Pons (tissue), 1 donor: ENCODE data around the gene SLC38A4.
"Not testable (repeated sequence)": the region's sequence is repeated elsewhere in the genome, so short reads cannot be mapped to it uniquely, and the experiment has no call there.

Source experiments
- DNase-seq: peaks from one replicate; pipeline ENCODE4 v3.0.0-alpha.2; 2016; ENCODE audit warnings: low spot score

Gene SLC38A4, protein sequence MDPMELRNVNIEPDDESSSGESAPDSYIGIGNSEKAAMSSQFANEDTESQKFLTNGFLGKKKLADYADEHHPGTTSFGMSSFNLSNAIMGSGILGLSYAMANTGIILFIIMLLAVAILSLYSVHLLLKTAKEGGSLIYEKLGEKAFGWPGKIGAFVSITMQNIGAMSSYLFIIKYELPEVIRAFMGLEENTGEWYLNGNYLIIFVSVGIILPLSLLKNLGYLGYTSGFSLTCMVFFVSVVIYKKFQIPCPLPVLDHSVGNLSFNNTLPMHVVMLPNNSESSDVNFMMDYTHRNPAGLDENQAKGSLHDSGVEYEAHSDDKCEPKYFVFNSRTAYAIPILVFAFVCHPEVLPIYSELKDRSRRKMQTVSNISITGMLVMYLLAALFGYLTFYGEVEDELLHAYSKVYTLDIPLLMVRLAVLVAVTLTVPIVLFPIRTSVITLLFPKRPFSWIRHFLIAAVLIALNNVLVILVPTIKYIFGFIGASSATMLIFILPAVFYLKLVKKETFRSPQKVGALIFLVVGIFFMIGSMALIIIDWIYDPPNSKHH

DNA sequence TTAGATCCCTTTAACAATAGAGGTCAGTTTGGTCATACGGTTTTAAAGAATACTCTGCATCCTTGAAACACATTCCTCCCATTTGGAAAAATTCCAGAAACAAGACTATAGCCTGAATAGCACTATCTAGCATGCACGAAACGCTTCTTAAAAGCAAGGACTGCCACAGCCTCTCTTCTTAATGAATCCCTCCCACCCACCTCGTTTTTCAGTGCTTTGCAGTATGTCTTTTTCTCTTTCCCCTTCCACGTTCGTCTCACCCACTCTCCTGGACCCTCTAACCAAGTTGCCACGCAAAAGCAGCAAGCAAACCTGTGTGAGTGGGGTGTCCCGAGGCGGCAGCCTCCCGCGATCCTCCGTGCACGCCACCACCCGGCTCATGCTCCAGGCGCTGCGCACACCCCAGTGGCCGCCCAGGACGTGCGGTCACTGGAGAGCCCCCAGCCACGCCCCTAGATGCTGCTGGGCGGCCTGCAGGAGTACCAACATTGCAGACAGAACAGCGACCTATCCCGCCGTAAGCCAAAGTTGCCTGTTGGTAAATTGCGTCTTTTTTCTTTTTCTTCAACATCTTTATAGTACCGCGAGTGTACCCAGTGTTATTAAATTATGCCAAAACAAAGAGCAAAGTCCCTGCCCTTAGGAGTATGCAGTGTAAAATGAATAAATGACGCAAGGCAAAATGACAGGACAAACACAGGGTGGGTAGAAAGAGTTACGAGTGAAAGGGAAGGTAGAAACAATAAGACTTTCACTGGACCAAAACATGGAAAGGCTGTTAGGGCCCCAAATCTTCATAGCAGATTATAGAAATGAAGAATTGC lies at the start of gene SLC38A4:
Gene SLC38A4 (minus strand): TSS at position 407 of the 824 bp plus-strand sequence. CDS start 32,926 bp downstream, outside the sequence.
- DNase-seq = no peak

- no peak for DNase-seq
Measured at GRCh38 chr12:46875095-46875494, 49.3 kb upstream of the SLC38A4 start.

DNA sequence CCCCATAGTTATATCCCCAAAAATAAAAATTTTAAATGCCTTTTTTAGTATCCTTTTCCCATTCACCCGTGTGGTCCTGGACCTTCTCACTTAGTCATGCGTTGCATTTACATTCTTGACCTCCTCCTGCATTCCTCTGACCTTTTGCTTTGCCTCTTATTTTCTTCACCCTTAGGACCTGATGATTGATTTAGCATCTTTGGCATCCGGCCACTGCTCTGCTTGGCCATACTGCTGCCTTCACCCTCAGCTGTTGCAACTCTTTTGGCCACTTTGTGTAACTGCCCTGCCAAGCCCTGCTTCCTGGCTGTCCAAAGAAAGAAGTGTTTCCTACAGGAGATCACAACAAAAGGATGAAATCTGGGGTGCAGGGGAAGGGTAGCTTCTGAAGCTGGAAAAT lies 48.8 kb upstream of the SLC38A4 start:
- DNase-seq = no peak

GRCh38 chr12:46872135-46872534 lies 46.3 kb upstream of the SLC38A4 start:
- DNase-seq = no peak

GRCh38 chr12:46865311-46865710 lies 39.5 kb upstream of the SLC38A4 start:
- DNase-seq = no peak

DNA sequence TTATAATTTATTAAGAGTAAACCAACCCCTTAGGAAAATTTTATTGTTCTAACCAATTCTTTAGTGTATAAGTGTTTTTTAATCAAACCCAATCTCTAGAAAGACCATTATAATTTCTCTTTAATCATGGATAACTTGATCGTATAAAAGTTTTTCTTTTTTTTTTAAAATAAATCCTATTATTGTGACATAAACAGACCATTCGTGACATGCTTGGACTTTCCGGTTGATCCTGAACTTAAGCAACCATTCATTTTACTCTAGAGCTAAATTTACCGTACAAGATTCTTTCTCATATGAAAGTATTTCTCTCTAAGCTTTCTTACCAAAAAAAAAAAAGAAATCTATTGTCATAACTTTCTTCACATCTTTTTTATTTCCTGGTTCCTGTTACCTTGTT lies 32.6 kb upstream of the SLC38A4 start:
- no peak for DNase-seq

- DNase-seq = no peak
Measured at GRCh38 chr12:46857486-46857885, 31.7 kb upstream of the SLC38A4 start.

DNA sequence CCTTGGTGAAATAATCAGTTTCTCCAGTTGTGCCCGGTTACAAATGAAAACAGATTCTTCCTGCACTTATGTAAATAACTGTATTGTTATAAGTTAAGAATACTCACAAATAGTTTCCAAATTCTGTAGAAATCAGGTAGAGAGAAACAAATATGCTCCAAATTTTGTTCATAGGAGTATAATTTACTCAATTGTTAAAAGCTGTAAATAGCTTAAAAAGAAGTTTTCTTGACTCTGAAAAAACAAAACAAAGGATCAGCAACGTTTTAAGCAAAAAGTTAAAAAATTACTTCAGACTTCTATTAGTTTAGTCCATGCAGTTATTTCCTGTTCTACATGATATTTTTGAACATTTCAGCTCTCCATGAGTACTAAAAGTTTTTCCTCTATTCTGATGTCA lies 30.0 kb upstream of the SLC38A4 start:
- DNase-seq = no peak

DNA sequence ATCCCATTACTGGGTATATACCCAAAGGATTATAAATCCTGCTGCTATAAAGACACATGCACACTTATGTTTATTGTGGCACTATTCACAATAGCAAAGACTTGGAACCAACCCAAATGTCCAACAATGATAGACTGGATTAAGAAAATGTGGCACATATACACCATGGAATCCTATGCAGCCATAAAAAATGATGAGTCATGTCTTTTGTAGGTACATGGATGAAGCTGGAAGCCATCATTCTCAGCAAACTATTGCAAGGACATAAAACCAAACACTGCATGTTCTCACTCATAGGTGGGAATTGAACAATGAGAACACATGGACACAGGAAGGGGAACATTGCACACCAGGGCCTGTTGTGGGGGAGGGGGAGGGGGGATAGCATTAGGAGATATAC lies 28.4 kb upstream of the SLC38A4 start:
- not testable (repeated sequence) for DNase-seq

GRCh38 chr12:46848792-46849191 lies 23.0 kb upstream of the SLC38A4 start:
- not testable (repeated sequence) for DNase-seq

DNA sequence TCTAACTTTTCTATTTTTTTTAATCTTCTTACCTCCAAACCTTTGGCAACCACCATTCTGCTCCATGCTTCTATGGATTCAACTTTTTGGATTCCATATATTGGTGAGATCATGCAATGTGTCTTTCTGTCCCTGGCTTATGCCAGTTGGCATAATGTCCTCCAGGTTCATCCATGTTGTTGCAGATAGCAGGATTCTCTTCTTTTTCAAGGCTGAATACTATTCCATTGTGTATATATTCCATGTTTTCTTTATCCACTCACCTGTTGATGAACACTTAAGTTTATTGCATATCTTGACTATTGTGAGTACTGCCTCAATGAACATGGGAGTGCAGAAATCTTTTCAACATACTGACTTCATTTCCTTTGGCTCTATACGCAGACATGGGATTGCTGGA lies 21.2 kb upstream of the SLC38A4 start:
- no peak for DNase-seq

DNA sequence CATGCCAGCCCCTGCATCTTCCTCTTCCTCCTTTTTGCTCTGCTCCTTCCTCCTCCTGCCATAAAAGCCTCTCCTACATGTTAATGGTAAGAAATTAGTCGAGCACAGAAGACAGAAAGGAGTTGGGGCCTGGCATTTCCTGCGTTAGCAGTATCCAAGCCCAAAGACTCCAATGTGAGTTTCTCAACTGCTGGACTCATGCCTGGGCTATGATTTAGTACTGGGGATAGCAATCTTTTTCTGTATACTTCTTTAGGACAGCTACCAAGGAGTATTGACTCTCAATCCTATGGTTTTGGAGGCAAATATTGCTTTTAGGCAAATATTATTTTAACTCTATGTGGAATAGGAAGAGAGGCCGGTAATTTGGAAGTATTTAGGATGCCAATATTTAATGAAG lies 18.0 kb upstream of the SLC38A4 start:
- no peak for DNase-seq

GRCh38 chr12:46841891-46842290 lies 16.1 kb upstream of the SLC38A4 start:
- DNase-seq = no peak

DNA sequence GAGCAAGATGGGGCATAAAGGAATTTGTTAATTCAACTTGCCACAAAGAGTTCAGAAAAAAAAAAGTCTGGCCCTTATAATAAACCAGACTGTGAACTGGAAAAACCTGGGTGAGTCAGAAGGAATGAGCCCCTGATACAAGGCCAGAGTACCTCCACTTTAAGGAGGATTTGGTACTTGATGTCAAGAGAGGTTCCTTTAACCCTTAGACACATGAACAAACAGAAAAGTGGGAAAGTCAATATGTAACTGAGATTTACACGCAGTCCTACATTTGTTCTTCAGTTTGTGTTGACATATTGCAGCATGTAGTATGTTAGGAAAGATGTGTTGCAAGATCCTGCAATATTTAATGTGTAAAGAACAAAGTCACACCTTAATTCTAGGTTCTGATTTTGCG lies 14.2 kb upstream of the SLC38A4 start:
- DNase-seq = no peak

DNA sequence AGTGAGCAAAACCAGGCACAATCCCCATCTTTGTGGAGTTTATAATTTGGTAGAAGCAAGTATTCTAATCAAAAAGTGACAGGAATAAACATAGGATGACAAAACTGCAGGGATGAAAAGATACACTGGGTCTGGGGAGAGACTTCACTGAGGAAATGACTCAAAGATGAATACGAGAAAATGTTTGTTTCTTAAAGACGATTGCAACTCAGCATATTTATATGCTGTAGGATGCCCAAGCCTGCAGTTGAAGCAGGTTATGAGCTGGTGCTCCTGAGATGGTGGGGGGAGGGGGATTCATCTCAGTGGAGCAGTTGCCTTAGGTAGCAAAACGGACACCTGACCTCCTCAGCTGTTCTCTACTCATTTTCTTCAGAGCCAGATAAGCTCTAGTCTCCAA lies 13.4 kb upstream of the SLC38A4 start:
- DNase-seq = no peak

DNA sequence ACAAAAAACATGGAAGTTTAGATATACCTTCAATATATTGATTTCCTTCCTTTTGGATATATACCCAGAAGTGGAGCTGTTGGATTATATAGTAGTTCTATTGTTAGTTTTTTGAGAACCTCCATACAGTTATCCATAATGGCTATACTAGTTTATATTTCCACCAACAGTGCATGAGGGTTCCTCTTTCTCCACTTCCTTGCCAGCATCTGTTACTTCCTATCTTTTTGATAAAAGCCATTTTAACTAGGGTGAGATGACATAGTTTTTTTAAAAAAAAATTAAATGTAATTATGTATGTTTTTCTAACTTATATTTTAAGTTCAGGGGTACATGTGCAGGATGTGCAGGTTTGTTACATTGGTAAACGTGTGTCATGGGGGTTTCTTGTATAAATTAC lies 10.0 kb upstream of the SLC38A4 start:
- DNase-seq = no peak

GRCh38 chr12:46832130-46832704 lies 6.4 kb upstream of the SLC38A4 start:
- DNase-seq = no peak

DNA sequence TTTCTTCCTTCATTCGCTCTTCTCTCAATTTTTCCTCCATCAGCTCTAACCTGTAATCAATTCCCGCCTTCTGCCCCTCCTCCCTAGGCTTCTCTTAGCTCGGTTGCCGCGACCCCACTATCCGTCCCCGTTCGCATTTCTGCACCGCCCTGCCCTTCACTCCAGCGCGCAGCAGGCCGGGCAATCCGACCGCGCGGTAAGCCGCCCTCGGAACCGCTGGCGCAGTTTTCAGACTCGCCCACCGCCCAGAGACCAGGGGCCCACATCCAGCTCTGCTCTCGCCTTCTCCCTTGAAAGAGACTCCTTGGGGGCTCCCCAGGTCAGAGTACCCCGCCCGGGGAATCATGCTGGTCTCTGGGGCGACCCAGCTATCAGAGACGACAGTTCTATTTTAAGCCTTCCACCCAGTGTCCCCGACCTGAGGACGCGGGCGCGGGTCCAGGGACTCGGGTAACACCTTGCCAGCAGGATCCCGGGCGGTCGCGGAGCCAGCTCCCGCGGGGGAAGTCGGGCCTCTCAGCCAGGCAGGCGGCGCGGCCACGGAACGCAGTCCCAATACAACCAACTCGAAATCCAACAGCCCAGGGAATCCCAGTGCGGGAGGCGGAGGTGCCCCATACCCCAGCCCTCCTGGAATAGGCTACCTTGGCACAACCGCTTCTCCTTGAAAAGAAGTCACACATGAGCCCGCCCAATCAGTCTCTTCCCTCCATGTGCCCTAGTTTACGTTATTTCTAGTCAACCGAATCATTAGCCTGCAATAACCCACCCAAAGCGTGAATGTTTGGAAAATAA lies 5.7 kb upstream of the SLC38A4 start:
- no peak for DNase-seq

GRCh38 chr12:46830731-46831334 lies 5.0 kb upstream of the SLC38A4 start:
- no peak for DNase-seq

DNA sequence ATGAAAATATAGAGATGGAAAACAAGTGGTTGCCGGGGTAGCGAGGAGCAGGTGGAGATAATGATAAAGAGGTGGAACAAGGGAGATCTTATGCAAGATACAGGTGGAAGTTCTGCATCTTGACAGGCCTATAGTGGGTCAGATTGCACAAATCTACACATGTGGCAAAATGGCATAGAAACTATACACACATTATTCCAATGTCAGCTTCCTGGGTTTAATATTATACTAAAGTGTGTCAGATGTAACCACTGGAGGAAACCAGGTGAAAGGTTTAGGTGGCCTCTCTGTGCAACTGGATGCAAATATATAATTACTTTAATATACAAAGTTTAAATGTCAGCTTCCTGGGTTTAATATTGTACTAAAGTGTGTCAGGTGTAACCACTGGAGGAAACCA lies 1.1 kb downstream of the SLC38A4 start:
- no peak for DNase-seq

DNA sequence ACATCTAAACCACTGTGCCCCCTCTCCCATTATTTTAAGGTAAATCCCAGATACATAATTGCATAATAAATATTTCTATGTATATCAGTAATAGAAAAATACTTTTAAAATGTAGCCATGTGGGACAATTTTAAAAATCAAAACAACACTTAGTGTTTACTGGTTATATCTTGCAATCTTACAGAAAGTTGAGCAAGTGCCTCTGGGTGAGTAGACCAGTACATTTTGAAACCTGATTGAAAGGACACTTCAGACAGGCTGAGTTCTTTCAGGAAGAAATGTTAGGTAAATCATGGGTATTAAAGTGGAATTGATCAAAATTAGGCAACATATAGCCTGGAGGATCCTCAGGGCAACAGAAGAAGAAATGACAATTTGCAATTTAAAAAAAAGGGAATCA lies 7.2 kb downstream of the SLC38A4 start:
- DNase-seq = no peak
